ENCODE data around the gene TMPRSS3.

The TMPRSS3 gene

GRCh38 chr21:42390193-42390592, 5.7 kb downstream of the TMPRSS3 start:
- DNase-seq (ENCODE audit: low read depth in 2 of 2, low spot score in 1 of 2): no peak

DNA sequence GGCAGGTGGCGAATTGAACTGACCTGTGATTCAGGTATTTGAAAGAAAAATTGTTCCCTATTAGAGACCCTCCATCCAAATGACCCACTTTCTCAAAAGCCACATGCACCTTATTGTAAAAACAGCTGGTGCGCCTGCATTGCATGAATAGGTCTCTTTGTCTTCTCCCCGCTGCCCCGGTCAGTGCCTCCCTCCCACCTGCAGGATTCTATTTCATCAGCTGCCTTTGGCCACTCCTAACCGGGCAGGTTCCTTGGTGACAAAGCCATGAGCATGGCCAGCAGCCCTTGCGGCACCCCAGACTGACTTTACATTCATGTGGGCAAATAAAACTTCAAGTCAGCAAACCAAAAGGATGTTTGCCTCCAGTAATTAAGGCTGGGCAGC, 6.4 kb downstream of the TMPRSS3 start:
- DNase-seq (ENCODE audit: low read depth in 2 of 2, low spot score in 1 of 2): no peak

GRCh38 chr21:42388740-42389448, 7.0 kb downstream of the TMPRSS3 start:
- DNase-seq (ENCODE audit: low read depth in 2 of 2, low spot score in 1 of 2): no peak

GRCh38 chr21:42387843-42388340, 8.0 kb downstream of the TMPRSS3 start:
- DNase-seq (ENCODE audit: low read depth in 2 of 2, low spot score in 1 of 2): no peak

DNA sequence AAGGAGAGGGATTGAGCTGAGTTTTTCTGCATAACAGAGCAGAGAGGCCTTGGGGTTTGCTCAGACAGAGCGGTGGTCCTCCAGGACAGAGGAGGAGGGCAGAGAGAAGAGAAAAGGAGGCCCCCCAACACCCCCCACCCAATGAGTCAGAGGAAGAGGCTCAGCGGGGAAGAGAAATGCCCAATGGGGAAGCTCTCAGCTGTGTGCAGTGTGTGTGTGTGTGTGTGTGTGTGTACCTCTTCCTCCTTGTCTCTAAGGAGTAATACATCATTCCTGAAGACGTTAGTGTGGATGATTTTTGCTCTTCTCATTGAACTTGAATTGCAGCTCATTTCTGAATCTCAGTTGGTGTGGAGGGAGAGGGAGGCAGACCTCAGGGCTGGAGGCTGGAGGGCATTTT, 8.7 kb downstream of the TMPRSS3 start:
- no peak for DNase-seq (ENCODE audit: low read depth in 2 of 2, low spot score in 1 of 2)

DNA sequence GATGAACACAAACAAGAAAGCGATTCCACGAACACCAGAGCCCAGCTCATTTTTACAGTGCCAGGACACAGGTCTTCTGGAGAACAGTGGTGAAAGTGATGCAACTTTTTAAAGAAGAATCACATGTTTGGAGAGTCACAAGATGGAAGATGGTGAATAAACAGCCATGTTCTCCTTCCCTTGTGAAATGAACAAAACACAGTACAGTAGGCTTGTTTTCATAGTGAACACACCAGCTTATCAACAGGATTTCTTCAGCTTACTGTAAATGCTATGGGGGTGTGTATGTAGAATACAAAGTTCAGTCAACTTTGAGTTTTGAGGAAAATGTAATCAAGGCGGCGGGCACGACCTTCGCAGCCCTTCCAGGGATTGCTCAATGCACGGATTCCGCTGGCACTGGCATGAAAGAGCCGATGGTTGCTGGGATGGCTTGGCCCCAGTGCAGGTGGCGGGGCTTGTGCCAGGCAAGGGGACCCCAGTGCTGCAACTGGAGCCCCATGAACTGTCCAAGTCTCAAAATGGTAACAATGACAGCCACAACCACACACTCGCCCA, 9.7 kb downstream of the TMPRSS3 start:
- no peak for DNase-seq (ENCODE audit: low read depth in 2 of 2, low spot score in 1 of 2)

- DNase-seq (ENCODE audit: low read depth in 2 of 2, low spot score in 1 of 2): no peak
Measured at GRCh38 chr21:42385619-42386018, 10.2 kb downstream of the TMPRSS3 start.

DNA sequence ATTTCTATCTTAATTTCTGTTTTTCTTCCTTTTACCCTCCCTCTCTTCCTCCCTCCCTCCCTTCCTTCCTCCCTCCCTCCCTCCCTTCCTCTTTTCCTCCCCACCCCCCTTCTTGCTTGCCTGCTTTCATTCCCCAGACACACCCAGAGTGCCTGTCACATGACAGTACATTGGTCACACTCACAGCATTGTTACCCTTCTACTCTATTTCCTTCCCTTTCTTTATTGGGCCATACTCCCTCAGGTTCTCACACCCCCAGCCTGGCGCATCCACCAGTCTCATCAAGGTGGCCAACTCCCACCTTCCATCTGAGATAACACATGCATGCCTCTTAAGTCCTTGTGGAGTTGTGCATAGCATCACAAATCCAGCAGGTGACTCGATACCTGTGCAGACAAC, 10.9 kb downstream of the TMPRSS3 start:
- no peak for DNase-seq (ENCODE audit: low read depth in 2 of 2, low spot score in 1 of 2)

DNA sequence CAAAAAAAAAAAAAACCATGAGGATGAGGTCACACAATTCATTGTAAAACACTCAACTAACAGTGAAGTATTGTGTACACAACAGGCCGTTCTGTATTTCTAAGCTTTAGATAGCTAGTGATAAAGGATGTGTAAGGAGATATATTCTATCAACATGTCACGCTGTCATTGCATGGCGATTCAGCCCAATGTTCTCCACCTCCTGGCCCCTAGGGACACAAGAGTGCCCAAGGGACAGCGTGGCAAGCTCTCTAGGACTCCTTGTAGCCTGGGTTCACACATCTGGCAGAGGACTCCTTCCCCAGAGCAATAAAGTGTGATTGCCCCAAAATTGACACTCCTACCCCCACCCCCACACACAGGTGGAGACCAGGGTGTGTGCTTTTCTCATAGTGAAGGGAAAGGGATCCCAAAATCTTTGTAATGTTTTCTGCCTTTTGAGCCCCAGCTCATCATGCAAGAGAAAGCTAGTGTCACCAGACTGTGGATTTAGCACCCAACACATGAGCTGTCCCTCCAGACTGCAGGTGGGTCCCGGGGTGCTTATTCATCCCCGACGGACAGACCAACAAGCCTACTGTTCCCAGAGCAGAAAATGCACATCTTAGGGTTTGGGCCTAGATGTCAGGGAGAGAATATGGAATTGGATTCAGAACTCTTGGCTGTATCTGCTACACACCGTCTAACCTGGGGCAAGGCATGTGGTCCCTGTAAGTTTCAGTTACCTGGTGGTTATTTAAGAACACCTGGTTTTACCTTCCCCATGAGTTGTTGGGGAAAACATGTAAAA, 11.5 kb downstream of the TMPRSS3 start:
- no peak for DNase-seq (ENCODE audit: low read depth in 2 of 2, low spot score in 1 of 2)

- no peak for DNase-seq (ENCODE audit: low read depth in 2 of 2, low spot score in 1 of 2)
Measured at GRCh38 chr21:42383331-42383730, 12.5 kb downstream of the TMPRSS3 start.

DNA sequence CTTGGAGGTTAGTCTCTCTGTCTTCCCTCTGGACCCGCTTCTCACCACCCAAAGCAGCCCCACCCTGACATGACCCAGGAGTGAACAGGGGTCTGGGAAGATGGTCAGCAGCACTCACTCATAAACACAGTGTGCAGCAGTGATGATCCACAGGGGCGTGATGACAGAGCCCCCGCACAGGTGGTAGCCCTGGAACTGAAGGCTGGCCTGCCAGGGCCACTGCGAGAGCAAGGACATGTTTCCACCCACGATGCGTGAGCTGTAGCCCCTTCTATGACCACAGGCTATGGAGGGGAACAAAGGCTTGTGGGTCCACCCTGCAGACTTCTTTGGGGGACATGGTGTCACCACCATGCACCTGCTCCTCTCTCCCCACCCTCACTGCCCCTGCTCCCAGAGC, 12.9 kb downstream of the TMPRSS3 start:
- no peak for DNase-seq (ENCODE audit: low read depth in 2 of 2, low spot score in 1 of 2)

GRCh38 chr21:42381347-42381984, 14.4 kb downstream of the TMPRSS3 start:
- no peak for DNase-seq (ENCODE audit: low read depth in 2 of 2, low spot score in 1 of 2)

GRCh38 chr21:42379426-42380215, 16.2 kb downstream of the TMPRSS3 start:
- no peak for DNase-seq (ENCODE audit: low read depth in 2 of 2, low spot score in 1 of 2)

DNA sequence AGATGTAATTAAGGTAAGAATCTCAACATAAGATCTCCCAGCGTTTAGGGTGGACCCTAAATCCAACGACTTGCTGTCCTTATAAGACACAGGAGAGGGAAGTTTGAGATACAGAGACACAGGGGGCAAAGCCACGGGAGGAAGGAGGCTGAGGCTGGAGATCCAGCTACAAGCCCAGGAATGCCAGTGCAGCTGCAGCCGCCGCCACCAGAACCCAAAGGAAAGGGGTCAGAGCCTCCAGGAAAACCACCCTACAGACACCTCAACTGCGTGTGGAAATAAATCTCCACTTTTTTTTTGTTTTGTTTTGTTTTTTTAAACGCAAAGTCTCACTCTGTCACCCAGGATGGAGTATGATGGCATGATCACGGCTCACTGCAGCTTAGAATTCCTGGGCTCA, 17.4 kb downstream of the TMPRSS3 start:
- DNase-seq (ENCODE audit: low read depth in 2 of 2, low spot score in 1 of 2): no peak

- DNase-seq (ENCODE audit: low read depth in 2 of 2, low spot score in 1 of 2): no peak
Measured at GRCh38 chr21:42377951-42378340, 17.9 kb downstream of the TMPRSS3 start.

DNA sequence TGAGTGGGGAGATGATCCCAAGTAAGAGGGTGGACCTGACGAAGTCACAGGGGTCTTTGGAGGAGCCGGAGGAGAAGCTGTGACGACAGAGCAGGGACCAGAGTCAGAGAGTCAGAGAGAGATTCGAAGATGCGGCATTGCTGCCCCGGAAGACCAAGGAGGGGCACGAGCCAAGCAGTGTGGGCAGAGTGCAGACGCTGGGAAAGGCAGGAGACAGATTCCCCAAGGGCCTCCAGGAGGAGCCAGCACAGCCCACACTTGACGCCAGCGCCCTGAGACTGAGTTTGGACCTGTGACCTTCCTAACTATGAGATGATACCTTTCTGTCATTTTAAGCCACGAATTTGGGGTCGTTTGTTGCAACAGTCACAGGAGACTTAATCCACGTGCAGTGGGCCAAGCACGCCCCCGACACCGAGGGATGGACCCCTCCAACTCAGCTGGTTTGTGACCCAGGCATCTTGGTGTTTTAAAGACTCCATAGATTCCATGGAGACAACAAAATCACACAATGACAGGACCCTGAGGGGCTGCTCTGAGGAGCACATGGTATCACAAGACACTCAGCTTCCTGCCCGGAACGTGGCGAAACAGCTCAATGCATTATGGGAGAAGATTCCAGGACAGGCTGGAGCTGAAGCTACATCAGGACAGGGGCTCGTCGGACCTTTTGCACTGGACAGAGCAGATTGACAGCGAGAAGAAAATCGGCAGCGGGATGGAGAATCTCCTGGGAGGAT, 18.5 kb downstream of the TMPRSS3 start:
- no peak for DNase-seq (ENCODE audit: low read depth in 2 of 2, low spot score in 1 of 2)

GRCh38 chr21:42376338-42376982, 19.4 kb downstream of the TMPRSS3 start:
- no peak for DNase-seq (ENCODE audit: low read depth in 2 of 2, low spot score in 1 of 2)

GRCh38 chr21:42375966-42376337, 19.9 kb downstream of the TMPRSS3 start:
- DNase-seq (ENCODE audit: low read depth in 2 of 2, low spot score in 1 of 2): no peak

DNA sequence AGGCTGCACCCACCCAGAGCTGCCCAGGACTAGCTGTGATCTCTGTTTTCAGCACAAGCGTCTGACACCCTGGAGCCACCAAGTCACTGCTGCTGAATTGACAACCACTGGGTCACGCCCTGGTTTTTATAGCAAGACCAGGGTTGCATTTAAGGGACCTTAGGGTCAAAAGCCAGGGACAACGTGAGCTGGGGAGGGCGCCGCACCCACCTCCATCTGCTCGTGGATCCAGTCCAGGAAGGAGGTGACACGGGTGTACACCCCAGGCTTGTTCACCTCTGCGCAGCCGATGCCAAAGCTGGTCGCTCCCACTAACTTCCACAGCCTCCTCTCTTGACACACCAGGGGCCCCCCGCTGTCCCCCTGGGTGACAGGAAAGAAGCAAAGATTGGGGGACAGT, 20.3 kb downstream of the TMPRSS3 start:
- no peak for DNase-seq (ENCODE audit: low read depth in 2 of 2, low spot score in 1 of 2)
